ENCODE data around the gene LIG4. TPM values are rescaled to one million over a fixed set of nuclear protein-coding genes. Genes with fewer than 3 reads are reported as not detected.

The LIG4 gene
- total RNA-seq, 4 donors from 2014 or later = 10.9 to 16.8 (median 13.2) TPM

DNA sequence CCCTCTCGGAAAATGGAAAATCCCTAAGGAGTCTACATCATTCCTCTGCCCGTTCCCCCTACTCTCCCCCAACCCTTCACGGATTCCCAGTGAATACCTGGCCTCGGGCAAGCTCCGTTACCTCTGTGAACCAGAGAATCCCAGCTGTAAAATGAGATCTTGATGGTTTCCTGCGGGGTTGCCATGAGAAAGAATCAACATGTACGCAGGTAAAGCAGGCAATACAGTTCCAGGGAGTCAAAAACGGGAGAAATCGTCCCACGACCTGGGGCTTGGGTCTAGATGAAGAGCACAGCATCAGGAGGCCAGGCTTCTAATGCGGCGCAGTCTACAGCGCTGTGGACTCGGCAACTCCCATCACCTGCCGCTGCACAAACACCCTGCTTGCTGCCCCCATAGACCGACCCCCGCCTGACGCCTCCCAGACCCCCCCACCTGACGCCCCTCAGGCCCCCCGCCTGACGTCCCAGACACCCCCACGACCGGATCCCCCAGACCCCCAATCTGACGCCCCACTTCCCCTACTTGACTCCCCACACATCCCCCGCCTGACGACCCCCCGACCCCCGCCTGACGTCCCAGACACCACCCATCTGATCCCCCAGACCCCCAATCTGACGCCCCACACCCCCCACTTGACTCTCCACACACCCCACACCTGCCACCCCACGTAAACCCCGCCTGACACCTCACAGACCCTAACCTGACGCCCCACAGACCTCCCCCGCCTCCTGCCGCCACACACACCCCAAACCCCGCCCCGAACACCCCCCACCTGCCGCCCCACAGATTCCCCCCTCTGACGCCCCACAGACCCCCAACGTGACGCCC, 680 bp downstream of the LIG4 start:
- Histone ChIP-seq H3K27ac (replicated peaks in 1 of 4) (peak overlapping the region; percentile 63 to 76 (median 74)), H3K4me1 (peaks cover 22 to 41% (median 40%) of the 10 kb centered on the region in 4 donors), H3K36me3 (peaks cover 0 to 15% (median 14%) of the 10 kb centered on the region in 4 donors), H3K9me3 (no peaks in the 10 kb centered on the region), H3K4me3 (peak overlapping the region; percentile 54 to 63 (median 56)), H3K27me3 (no peaks in the 10 kb centered on the region)
- WGBS = 24% methylated on average over 10 of the region's 41 CpGs
- no peak for DNase-seq (ENCODE audit: extremely low spot score)
- intact Hi-C loops (cut with DNase I) = no loop called here
- TF ChIP-seq POLR2AphosphoS5 (IDR thresholded peaks at IDR 0.05) (no peak), POLR2A (IDR thresholded peaks at IDR 0.05; ENCODE audit: low read depth) (no peak), EP300 (IDR thresholded peaks at IDR 0.05) (no peak)
- TF ChIP-seq, protein P1, sequence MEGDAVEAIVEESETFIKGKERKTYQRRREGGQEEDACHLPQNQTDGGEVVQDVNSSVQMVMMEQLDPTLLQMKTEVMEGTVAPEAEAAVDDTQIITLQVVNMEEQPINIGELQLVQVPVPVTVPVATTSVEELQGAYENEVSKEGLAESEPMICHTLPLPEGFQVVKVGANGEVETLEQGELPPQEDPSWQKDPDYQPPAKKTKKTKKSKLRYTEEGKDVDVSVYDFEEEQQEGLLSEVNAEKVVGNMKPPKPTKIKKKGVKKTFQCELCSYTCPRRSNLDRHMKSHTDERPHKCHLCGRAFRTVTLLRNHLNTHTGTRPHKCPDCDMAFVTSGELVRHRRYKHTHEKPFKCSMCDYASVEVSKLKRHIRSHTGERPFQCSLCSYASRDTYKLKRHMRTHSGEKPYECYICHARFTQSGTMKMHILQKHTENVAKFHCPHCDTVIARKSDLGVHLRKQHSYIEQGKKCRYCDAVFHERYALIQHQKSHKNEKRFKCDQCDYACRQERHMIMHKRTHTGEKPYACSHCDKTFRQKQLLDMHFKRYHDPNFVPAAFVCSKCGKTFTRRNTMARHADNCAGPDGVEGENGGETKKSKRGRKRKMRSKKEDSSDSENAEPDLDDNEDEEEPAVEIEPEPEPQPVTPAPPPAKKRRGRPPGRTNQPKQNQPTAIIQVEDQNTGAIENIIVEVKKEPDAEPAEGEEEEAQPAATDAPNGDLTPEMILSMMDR (IDR thresholded peaks at IDR 0.05) = no peak

DNA sequence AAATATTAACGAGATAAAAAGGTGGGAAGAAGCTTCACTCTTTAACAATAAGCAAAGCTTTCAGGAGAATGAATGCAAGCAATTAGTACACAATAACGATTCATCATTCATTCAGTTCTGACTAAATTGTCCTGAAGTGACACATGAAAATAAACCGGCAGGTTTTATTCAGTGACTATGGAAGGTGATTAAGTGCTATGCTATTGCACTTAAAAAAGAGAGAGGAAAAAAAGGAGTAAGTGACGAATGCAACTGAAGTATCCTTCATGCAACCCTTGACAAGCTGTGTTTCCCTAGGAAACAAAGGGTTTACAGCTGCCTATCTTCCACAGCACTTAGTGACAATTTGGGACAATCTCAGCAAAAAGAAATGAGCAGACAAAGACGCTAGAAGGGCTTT, 1.4 kb downstream of the LIG4 start:
- intact Hi-C loops (cut with DNase I) = no loop called here
- no peaks in the 10 kb centered on the region for H3K27me3 ChIP-seq
- H3K27ac ChIP-seq (replicated peaks in 1 of 4) = peak overlapping the region; percentile 63 to 76 (median 74)
- H3K36me3 ChIP-seq = peaks cover 0 to 21% (median 18%) of the 10 kb centered on the region in 4 donors
- 53% methylated on average over 5 of the region's 5 CpGs for WGBS
- H3K9me3 ChIP-seq = no peaks in the 10 kb centered on the region
- peak overlapping the region; percentile 54 to 63 (median 56) for H3K4me3 ChIP-seq
- DNase-seq (ENCODE audit: extremely low spot score) = no peak
- TF ChIP-seq, protein P1 (IDR thresholded peaks at IDR 0.05) = no peak
- TF ChIP-seq EP300 (IDR thresholded peaks at IDR 0.05) (no peak), POLR2A (IDR thresholded peaks at IDR 0.05; ENCODE audit: low read depth) (no peak), POLR2AphosphoS5 (IDR thresholded peaks at IDR 0.05) (no peak)
- H3K4me1 ChIP-seq = peaks cover 16 to 34% (median 33%) of the 10 kb centered on the region in 4 donors

- WGBS = 88% methylated on average over 4 of the region's 4 CpGs
Observed at GRCh38 chr13:108212886-108213285, 2.5 kb downstream of the LIG4 start.

GRCh38 chr13:108210551-108210950, 4.8 kb downstream of the LIG4 start:
- DNase-seq (ENCODE audit: extremely low spot score) = no peak
- intact Hi-C loops (cut with DNase I) = no loop called here
- no peaks in the 10 kb centered on the region for H3K9me3 ChIP-seq
- peaks cover 0 to 24% (median 18%) of the 10 kb centered on the region in 4 donors for H3K36me3 ChIP-seq
- no peaks in the 10 kb centered on the region for H3K27me3 ChIP-seq
- peaks cover under 1 to 12% (median 10%) of the 10 kb centered on the region in 4 donors for H3K4me1 ChIP-seq
- H3K4me3 ChIP-seq = no peak overlapping the region
- no peak overlapping the region for H3K27ac ChIP-seq (replicated peaks in 1 of 4)
- TF ChIP-seq EP300 (IDR thresholded peaks at IDR 0.05) = no peak
- TF ChIP-seq POLR2AphosphoS5 (IDR thresholded peaks at IDR 0.05) = no peak
- no peak for TF ChIP-seq POLR2A (IDR thresholded peaks at IDR 0.05; ENCODE audit: low read depth)
- TF ChIP-seq, protein P1 (IDR thresholded peaks at IDR 0.05) = no peak
- 90% methylated on average over 2 of the region's 2 CpGs for WGBS

More at GRCh38 chr13:108212886-108213285, 2.5 kb downstream of the LIG4 start:
- TF ChIP-seq, protein P1 (IDR thresholded peaks at IDR 0.05) = no peak
- TF ChIP-seq POLR2A (IDR thresholded peaks at IDR 0.05; ENCODE audit: low read depth) (no peak), POLR2AphosphoS5 (IDR thresholded peaks at IDR 0.05) (no peak), EP300 (IDR thresholded peaks at IDR 0.05) (no peak)
- intact Hi-C loops (cut with DNase I) = no loop called here
- Histone ChIP-seq H3K27me3 (no peaks in the 10 kb centered on the region), H3K4me3 (no peak overlapping the region), H3K27ac (replicated peaks in 1 of 4) (no peak overlapping the region), H3K9me3 (no peaks in the 10 kb centered on the region), H3K4me1 (peaks cover 16 to 34% (median 32%) of the 10 kb centered on the region in 4 donors), H3K36me3 (peaks cover 0 to 24% (median 18%) of the 10 kb centered on the region in 4 donors)
- no peak for DNase-seq (ENCODE audit: extremely low spot score)

All from esophagus muscularis mucosa (tissue), 4 donors.